NCI-H774 (cell line): ENCODE results near the gene DNLZ.

Experiments used
- DNase-seq: peaks from one replicate; lab custom pipeline; 2025; lab: John Stamatoyannopoulos, UW

Gene DNLZ

DNA sequence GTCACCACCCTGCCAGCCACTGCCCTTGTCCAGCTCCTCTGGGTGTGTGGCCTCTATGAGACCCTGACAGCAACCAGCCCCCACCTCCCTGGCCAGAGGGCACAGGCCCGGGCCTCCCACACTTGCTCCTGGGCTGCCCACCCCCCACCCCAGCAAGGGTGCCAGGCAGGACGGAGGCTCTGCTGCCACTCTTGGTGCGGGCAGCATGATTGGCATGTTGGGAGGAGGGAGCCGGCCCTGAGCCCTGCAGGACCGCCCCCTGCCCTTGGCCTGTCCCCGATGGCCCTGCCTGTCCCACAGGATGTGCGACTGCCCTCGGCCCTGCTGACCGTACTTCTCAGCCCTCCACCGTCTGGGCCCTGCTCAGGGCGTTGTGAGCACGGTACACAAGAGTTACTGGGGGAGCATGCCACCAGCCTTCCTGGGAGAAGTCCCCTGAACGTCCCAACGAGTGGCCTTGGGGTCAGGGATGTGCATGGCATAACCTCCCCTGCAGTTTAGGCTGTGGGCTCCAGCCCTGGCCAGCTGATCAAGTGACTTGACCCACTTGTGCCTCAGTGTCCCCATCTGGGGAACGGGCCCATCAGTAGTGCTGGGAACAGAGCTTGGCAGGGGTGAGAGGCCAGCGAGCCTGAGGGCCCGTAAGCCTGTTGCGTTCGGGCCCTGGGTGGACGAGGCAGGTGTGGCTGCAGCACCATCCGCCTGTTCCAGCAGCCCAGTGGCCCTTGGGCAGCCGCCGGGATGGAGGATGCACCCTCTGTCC, 20.2 kb downstream of the DNLZ start:
- no peak for DNase-seq

DNA sequence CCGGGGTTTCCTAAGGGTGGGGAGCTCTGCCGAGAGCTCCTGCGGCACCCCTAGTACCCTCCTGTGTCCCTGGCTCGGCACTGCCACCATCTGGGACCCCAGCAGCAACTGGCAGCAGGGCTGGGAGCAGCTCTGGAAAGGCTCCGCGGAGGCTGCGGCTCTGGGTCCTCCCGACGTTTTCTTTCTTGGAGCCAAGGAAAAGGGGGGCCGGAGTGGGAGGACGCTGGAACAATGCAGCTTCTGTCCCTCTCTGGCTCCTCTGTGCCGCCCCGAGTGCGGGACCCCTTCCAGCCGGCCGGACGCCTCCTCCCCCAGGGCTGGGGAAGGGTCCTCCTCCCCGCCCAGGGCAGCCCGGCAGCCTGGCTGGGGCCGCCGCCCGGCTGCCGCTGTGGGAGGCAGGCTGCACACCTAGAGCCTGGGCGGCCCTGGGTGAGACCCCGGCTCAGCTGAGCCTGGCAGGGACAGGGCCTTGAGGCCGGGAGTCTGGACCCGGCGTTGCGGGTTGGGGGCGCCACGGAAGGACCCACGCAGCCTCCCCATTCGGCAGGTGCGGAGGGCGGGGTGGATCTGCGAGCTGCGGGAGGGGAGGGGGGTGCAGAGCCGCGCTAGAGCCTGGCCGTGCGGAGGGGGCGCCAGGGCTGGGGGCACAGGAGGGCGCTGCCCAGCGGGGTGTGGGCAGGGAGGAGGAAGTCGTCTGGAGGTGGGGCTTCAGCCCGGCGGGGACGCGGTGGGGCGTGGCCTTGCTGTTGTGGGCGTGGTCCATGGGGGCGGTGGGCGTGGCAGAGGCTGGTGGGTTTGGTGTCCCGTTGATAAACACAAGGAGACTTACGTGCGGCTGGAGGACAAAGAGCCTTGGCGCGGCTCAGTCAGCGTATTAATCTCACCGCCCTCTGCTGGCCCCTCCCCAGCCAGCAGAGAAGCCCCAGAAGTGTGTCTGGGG, 21.1 kb downstream of the DNLZ start:
- peak; percentile 25 for DNase-seq

DNA sequence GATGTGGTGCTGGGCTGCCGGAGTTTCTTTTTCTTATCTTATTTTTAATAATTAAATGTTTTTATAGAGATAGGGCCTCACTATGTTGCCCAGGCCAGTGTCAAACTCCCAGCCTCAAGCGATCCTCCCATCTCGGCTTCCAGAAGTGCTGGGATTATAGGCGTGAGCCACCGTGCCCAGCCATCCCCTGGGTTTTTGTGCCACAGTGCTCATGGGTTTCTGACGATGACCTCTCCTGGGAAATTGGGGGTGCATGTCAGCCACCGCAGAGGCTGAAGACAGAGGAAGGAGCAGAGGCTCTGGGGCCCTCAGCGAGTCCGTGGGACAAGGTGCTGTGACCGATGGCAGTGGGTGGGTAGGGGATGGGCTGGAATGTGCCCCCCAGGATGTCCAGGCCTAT, 21.8 kb downstream of the DNLZ start:
- no peak for DNase-seq

DNA sequence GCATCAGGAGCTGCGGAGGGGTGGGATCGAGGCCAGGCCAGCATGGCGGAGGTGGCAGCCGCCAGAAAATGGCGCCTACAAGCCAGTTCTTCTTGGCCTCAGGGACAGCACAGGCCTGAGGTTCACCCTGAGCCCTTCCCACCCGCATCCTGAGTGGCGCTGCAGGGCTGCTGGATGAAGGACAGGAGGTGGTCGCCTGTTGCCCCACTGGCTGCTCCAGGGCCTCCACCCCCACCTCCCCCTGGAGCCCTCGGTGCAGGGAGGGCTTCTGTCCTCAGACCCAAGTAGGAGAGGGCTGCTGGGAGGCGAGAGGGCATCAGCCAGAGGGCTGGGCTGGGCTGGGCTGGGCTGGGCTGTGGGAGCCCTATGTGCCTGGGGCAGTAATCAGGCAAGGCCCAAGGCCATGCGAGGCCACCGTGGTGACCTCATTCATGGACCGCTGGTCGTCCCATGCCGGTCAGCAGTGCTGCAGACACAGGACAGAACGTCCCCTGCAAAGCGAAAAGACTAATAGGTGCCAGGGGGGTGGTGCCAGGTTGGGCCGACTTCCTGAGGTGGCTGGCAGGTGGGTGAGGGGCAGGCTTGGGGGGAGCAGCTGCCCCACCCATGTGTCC, 22.4 kb downstream of the DNLZ start:
- DNase-seq = no peak

DNA sequence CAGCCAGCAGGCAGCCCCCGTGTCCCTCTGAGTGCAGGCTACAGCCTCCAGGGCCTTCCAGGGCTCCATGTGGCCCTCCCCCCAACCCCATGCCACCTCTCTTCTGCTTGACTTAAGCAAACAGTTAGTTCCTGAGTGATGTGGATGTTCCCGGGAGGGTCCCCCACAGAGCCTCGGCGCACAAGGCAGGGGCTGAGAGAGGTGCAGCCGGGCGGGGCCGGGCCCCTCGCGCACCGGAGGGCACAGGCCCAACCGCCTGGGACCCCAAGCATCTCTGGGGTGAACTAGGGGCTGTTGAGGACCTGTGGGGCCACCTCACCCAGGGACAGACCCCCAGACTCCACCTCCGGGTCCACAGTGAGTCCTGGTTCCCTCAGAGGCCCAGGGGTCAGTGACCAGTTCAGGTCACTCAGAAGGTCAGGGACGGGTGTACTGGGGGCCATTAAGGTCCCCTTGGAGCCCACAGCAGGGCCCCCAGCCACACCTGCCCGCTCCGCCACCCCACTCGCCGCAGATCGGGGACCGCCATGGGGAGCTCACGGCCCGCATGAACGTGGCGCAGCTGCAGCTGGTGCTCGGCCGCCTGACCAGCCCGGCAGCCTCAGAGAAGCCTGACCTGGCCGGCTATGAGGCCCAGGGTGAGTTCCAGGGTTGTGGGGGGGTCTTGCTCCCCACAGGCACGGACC, 23.0 kb downstream of the DNLZ start:
- DNase-seq = no peak

DNA sequence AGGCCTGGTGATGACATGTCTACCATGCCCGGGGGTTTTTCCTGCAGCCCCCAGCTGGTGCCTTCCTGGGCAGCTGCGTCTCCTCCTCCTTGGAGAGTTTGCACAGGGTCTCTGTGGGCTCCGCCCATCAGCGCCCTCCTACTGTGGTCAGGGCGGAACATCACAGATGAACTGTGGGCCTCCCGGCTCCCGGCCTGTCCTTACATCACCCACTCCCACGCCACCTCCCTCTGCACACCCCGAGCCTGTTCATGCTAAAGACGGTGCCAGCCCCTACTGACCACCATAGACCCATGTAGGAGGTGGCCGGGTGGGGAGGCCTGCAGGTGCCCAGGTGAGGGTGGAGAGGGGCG, 23.6 kb downstream of the DNLZ start:
- DNase-seq = no peak

DNA sequence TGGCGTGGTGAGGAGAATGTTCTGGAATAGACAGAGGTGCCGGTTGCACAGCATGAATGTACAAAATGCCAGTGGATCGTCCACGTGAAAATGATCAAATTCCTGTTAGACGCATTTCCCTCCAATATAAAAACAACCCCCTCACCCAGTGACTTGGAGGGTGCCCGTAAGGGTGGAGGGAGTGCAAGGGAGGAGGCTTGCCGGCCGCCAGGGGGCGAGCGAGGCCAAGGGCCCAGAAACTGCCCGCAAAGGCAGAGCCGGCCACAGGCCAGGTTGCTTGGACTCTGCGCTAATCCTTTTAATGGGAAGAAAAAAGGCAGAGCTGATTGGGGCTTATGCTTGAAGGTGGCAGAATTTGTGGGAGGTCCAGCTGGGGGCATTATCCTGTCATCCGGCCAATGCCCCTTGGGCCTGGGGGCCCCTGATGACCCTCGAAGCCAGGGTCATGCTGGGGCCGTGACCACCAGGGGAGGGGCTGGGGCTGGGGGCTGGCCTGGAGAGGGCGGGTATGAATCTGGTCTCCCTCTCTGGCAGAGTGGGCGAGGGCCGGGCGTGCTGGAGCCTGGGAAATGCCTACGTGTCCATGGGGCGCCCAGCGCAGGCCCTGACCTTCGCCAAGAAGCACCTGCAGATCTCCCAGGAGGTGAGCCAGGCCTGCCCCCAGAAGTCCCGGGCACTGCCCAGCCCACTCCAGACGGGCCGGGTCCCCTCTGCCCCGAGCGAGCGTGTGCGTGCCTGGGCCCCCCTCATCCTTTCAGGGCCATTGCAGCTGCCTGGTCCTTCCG, 24.2 kb downstream of the DNLZ start:
- DNase-seq = no peak

DNA sequence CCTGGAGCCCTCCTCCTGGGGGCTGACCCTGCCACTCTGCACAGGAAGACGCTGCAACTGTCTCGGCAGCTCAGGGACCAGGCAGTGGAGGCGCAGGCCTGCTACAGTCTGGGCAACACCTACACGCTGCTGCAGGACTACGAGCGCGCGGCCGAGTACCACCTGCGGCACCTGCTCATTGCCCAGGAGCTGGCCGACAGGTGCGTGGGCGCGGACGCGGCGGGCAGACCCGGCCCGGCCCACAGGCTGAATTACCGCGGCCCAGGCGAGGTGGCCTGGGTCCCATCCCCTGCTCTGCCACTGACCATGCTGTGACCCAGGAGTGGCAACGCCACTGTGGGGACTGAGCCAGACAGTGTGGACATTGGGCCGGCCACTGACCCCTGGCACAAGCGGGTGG, 25.0 kb downstream of the DNLZ start:
- DNase-seq = no peak

DNA sequence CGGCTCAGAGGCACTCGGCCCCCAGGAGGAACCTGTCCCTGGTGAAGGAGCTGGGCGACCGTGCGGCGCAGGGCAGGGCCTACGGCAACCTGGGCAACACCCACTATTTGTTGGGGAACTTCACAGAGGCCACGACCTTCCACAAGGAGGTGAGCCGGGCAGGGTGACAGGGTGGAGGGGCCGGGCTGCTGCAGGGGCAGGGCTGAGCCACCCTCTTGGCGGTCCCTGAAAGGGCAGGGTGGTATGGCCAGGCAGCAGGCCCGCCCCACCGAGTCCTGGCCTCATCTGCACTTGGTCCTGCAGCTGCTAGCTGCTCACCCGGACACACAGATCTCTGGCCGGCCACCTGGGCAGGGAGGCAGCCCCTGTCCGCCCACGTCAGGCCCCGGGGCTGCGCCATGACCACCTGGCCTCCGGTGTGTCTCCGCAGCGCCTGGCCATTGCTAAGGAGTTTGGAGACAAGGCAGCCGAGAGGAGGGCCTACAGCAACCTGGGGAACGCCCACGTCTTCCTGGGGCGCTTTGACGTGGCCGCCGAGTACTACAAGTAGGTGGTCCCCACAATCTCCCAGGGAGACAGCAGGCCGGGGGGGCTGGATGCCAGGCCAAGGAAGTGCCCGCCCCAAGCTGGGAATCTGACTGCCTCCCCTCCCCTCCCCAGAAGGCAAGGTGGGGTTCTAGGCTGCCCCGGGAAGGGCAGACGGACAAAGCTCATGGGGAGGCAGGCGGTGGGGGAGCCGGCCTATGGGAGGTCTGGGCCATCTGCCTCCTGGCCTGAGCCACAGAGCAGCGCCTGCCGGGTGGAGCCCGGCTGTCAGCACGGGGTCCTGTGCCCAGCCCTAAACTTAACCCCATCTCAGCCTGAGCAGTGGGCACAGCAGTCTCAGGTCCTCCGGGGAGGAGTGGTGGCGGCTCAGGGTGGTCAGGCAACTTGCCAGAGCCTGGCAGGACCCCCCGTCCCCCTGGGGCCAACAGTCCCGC, 25.8 kb downstream of the DNLZ start:
- no peak for DNase-seq

DNA sequence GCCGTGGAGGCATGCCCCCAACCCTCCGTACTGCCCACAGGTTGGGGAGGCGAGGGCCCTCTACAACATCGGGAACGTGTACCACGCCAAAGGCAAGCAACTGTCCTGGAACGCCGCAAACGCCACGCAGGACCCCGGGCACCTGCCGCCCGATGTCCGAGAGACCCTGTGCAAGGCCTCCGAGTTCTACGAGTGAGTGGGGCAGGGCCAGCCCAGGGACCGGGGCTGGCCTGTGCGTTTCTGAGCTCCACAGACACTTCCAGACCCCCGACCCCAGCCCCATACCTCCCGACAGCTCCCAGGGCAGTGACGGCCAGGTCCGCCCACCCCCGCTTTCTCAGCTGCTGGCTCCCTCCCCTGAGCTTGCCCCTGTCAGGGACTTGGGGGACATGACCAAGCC, 26.7 kb downstream of the DNLZ start:
- no peak for DNase-seq

DNA sequence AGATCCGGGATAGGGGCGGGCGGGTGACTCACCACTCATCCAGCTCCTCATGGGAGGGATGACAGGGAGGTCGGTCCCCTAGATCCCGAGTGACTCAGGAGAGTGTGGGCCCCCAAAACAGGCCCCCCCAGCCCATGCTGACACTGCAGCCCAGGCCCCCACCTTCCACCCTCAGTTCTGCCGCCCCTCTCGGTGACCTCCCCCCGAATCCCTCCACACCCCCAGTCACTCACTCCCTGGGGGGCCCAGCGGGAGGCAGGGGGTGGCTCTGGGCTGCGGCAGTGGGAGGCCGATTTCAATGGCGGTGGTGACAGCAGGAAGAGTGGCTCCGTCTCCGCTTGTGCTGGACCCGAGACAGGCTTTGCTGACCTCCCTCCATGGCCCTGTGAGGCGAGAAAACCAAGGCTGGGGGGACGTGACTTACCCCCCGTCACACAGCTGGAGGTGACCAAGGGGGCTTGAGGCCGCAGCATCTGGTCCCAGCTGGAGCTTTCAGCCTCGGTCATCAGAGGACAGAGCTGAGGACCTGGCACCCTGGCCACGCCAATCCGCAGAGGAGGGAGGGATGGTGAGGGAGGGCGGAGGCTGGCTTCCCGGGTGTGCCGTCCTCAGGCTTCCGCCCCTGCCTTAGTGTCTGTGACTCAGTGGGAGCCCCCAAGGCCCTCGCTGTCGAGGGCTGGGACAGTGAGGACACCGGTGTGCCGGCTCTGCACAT, 27.2 kb downstream of the DNLZ start:
- no peak for DNase-seq

DNA sequence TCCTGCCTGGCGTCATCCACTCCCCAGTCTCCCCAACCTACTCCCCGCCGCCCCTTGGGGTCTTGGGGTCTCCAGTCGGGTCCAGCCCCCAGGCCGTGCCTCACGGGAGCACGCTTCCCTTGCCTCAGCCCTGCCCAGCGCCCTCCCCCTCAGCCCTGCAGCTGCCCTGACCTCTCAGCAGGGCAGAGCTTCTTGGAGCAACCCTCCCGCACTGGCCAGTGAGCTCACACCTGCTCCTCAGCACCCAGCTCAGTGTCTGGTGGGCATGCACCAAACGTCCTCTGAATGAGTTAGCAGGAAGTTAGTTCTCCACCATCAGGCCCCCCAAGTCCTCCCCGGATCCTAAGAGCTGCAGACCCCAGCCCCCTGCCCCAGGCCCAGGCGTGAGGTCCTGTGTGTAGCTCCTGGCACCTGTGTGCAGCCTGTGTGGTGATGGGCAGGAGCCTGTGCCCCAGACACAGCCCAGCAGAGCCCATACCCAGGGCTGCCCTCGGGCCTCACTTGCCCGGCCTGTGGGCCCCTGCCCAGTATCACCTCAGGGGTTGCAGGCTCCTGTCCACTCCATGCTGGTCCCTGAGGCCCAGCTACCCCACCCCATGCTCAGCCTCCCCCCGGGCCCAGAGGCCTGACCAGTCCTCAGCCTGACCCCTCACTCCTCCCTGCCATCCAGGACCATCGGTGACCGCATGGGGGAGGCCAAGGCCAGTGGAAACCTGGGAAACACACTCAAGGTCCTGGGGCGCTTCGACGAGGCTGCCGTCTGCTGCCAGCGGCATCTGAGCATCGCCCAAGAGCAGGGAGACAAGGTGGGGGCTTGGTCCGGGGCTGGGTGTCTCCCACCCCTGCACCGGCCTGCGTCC, 28.0 kb downstream of the DNLZ start:
- no peak for DNase-seq

DNA sequence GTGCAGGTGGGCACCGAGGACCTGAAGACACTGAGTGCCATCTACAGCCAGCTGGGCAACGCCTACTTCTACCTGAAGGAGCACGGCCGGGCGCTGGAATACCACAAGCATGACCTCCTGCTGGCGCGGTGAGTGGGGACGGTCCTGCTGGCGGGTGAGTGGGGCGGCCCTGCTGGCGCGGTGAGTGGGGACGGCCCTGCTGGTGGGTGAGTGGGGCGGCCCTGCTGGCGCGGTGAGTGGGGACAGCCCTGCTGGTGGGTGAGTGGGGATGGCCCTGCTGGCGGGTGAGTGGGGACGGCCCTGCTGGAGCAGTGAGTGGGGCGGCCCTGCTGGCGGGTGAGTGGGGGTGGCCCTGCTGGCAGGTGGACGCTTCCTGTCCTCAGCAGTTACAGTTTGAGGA, 29.0 kb downstream of the DNLZ start:
- no peak for DNase-seq

DNA sequence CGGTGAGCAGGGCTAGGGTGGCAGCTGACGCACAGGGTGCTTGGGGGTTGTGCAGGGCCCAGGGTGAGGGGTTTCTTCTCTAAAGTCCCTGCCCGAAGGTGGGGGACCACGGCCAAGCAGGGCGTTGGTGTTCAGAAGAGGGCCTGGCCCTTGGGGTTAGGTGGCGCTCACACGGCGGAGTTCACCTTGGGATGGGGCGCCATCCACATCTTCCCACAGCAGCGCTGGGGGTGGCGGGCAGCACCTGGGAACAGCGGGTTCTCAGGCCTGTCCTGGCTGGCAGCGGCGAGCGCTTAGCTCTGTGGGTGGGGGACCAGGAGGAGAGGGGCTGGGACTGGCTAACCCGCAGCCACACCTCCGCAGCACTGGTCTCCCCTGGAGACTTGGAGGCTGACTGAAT, 30.1 kb downstream of the DNLZ start:
- no peak for DNase-seq

DNA sequence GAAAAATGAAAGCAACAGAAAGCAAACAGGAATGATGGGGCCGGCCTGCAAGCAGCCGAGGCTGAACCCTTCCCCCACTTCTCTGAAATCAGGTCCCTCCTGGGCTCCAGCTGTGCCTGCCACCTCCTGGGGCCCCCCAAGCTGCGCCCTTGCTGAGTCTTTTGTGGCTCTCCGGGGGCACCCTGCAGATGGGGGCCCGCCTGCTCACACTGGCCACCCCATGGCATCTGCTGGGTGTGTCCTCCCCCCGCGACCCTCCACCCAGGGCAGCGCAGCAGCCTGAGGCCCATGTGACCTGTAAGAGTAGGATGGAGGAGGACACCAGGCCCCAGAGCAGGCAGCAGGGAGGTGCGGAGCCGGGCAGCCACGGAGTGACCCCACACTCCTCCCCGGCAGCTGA, 30.5 kb downstream of the DNLZ start:
- no peak for DNase-seq

DNA sequence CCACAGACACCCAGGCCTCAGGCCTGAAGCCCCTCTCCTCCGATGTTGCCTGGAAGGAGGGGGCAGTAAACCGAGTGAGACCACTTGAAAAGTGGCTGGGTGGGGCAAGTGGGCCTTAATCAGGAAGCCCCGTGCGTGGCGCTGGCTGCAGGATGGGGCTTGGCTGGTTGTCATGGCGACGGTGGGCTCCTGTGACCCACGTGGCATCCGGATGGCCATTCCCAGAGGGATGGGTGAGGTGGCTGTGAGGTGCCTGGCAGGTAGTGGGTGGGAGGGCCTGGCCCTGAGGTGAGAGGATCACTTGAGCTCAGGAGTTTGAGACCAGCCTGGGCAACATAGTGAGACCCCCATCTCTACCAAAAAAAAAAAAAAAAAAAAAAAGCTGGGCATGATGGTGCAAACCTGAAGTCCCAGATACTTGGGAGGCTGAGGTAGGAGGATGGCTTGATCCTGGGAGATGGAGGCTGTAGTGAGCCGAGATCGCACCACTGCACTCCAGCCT, 31.0 kb downstream of the DNLZ start:
- no peak for DNase-seq

DNA sequence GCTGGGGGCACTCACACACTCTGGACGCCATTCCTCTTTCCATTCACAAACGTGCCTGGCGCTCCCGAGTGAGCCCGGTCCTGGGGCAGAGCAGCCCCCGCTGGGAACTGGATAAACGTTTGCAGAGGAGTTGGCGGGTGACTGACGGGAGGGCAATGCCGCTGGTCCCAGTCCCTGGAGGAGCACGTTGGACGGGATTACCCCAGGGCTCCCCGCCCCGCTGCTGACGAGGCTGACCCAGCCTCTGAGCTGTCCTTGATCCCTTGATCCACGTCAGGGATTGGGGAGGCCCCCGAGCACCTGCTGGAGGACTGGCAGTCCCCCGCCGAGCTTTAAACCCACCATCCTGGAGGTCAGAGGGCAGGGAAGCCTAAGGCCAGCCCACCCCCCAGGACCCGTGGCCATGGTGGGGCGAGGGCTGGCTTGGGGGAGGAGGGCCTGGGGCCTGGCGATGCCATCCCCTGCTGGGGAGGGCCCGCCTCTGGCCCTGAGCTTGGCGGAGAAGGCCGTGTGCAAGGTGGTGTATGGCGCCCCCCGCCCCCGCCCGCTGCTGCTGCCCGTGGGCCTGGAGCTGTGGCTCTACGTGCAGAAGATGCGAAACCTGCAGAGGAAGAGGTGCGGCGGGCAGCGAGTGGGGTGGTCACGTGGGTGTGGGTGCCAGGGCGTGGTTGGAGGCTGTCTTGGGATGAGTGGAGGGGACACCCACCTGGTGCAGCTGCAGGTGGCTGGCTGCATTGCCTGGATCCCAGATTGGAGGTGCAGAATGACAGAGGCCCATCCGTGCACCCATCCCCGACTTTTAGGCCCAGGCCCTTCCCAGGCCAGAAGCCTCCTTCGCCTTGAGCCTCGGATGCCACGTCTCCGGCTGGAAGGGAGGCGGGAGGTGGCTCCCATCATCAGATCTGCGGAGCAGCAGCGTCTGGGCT, 31.7 kb downstream of the DNLZ start:
- no peak for DNase-seq
